Measurements from ENCODE around the gene MN1.

- no peak for TF ChIP-seq CTCF (conservative IDR thresholded peaks at IDR 0.05; ENCODE audit: low read depth, low read length)
- TF ChIP-seq ELK1 (IDR thresholded peaks at IDR 0.05; ENCODE audit: borderline replicate concordance, low read depth, low read length): no peak
Measured at GRCh38 chr22:27832606-27833005, 31.1 kb upstream of the MN1 start.
